ENCODE results near the gene LHX6.

The LHX6 gene

DNA sequence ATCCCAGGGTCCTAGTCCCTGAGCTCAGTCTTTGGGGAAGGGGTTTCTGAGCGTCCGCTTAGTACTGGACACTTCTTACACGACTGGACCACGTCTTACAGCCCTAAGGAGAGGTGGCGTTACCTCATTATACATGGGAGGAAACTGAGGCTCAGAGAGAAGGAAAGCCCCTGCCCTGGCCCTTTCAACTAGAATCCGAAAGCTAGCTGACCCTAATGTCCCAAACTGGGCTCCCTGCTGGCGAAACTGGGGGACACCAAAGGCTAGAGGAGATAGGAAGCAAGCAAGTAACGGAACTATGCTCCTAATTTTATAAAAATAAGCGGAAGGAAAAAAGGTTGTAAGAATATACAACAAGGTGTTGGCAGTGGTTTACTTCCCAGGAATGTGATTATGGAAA, 14.2 kb downstream of the LHX6 start:
- DNase-seq: no peak

DNA sequence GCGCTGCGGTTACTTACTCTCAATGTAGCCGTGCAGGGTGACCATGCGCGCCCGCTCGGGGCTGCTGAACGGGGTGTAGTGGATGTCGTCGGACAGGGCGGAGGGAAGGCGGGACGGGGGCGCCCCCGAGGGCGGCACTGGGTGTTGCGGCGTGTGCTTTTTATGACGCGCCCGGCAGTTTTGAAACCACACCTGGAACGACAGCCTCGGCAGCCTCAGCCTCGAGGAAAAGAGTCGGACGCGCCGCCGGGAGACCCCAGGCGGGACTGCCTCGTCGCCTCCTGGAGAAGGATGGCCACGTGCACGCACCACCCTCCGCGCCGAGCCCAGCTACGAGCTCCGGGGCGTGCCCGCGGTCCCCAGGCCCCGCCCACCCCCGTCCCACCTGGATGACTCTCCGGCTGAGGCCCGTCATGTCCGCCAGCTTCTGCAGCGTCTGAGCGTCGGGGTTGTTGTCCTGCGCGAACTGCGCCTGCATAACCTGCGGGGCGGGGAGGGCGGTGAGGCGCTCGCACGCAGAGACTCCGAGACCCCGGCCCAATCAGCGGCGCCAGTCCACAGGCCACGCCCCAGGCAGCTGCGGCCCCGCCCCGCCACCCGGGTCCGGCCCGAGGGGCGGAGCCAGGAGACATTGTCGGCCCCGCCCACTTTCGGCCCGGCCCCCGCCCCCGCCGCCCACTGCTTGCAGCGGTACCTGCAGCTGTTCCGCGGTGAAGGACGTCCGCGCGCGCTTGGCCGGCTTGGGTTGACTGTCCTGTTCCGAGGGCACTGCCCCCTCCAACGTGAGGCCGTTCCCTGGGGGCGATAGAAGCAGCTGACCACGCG, 15.0 kb downstream of the LHX6 start:
- DNase-seq: peak; percentile 38

DNA sequence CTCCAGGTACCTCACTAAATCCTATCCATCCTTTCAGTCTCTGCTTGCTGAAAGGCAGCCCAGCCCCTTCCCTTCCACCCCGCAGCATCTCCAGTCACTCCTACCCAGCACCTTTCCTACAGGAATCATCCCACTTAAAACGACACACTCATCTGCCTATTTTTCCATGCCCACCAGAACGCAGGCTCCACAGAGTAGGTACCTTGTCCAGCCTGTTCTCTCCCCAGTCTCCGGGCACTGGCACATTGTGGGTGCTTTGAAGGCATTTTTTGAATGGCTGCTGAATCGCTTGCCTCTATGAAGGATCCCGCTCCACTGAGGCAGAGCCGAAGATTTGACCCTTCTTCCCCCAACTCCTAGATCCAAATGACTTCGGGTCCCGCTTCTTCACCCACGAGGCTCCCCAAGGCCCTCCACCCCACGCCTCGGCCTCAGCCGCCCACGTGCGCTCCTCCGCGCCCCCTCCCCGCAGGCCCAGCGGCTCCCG, 15.6 kb downstream of the LHX6 start:
- DNase-seq: no peak

DNA sequence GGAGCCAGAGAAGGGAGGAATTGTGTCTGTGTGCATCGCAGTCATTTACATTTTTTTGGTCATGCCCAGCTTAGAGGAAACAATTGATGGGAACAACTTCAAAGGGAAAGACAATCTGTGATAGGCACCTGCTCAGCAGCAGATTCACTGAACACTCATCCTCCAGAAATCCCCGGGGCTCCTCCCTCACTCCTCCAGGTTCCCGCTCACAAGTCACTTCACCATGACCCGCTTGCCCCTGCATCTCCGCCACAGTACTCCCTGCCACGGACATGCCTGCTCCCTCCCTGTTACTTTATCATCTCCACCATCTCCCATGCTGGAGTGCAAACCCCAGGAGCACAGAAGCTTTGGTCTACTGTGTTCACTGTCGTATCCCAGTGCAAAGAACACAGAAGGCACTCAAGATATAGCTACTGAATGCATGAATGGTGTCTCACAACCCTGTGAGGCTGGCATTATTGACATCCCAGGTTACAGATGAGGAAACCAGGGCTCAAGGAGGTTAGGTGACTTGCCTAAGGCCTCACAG, 16.2 kb downstream of the LHX6 start:
- no peak for DNase-seq

DNA sequence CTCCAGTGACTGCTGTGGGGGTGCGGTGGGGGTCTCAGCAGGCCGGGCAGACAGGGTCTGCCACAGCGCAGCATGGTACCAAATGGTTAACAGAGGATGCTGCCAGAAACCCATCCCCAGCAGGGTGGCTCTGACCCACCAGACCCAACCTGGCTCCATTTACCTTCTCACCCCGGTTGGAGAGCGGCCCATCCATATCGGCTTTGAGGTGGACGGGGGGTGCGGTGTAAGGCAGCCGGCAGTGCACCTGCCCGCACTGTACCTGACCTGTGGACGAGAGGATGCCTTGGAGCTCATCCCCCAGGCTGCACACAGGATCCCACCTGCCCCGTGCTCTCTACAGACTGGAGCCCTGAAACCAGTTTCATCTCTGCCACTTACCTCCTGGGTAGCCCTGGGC, 19.3 kb downstream of the LHX6 start:
- DNase-seq: no peak

DNA sequence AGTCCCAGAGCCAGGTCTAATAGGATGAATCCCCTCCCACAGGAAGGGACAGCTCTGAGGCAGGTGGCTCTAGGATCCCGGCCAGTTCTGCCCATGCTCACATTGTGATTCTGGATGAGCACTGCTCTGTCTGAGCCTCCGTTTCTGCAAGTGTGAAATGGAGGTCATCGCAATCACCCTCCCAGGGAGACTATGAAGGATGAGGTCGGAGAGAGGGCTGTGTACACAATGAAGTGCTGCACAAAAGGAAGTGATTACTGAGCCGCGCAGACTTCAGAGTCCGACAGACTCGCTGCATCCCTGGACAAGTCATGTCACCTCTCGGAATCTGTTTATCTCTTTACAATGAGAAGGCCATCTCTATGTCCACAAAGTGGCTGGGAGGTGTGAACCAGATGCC, 21.7 kb downstream of the LHX6 start:
- no peak for DNase-seq

DNA sequence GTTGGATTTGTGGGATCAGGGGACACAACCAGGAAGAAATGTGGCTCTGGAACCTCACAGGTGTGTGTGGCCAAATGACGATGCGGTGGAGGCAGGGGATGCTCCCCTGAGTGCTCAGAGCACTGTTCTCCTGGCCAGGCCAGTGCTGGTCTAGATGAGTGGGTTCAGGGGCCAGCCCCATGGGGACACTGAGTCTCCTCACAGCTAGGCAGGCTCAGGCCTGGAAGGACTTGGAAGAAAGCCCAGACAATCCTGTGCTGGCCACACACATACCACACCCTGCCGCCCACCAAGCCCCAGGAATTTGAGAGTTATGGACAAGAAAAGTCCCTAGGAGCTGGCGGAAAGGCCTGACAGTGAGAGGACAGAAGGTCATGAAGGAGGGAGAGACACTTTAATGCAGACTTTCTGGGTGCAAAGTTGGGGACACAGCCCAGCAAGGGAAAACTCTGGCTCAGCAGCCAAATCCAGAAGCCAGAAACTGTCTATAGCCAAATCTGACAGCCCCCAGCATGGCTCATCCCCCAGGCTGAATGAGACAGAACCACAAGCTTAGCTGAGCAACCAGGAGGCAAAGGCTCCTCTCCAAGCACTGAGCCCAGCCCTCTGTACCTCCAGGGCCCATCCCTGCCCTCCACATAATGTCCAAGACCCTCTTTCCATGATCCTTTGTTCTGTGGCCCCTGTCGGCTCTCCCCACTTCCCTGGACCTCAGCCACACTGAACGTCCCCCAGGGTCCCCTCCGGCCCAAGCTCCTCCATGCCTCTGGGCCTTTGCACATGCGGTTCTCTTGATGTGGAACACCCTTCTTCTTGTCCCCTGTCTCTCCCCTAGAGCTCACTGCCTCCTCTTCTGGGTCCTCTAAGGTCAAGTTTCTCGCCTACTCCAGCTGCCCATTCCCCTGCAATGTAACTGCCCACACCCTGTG, 22.4 kb downstream of the LHX6 start:
- no peak for DNase-seq

DNA sequence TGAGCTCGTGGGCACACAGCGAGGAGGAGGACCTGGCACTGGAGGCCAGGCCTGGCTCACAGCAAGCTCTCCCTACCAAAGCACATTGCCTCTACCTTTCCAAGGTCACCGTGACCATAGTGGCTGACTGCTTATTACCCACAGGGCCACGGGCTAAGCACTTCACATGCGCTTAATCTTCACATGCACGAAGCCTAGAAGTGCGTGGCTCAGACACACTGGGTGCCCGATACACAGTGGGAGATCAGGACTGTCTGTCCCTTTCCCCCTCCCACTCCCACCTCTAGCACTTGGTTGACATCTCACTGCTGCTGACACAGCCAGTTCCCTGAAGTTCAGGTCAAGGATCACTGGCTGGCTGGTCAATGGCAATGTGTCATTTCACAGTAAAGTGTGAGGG, 23.6 kb downstream of the LHX6 start:
- DNase-seq: no peak

DNA sequence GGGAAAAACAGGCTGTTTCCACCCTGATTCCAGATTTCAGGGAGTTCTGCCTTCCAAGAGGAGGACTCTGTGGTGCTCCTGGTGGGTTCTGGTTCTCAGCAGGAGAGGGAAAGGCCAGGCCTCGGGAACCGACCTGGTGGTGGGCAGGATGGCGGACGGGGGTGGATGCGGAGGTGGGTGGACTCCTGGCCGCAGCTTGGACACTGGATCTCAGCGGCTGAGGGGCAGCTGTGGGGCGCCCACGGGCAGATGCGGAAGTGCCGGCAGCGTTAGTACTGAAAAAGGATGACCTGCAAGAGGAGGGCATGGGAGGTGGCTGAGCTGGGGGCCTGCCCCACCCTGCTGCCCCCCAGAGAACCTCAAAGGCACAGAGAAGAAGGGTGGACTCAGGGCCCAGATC, 24.3 kb downstream of the LHX6 start:
- DNase-seq: no peak

DNA sequence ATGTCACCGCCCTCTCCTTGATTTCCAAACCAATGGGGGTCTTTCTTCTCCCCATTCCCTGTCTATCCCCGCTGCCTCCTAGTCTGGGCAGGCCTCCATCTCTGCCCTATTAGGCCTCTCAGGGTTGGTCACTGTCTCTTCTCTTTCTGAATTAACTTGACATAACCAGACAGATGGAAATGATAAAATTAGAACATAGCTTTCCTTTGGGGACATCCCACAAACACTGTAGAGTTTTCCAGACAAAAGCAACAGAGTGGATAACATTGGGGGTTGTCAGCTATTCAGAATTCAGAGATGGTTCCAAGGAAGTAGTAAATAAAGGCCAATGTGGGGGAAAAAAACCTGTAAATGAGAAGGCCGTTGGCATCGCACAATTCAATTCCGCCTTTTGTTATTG, 24.7 kb downstream of the LHX6 start:
- no peak for DNase-seq

DNA sequence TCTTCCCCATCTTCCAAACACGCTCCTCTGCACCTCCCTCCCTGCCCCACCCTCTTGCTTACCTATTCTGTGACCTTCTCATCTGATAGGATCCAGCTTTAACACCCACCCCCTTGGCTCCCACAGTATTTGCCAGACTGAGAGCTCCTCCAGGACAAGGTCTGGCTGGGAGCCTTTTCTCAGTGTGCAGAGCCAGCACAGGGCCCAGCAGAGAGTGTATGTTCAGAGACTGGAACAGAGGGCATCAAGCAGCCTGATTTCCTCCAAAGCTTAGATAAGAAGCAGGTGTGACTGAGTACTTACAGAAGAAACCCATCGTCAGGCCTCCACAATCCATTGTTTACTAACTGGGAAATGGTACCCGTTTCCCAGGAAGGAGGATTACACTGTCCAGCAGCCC, 26.6 kb downstream of the LHX6 start:
- no peak for DNase-seq

DNA sequence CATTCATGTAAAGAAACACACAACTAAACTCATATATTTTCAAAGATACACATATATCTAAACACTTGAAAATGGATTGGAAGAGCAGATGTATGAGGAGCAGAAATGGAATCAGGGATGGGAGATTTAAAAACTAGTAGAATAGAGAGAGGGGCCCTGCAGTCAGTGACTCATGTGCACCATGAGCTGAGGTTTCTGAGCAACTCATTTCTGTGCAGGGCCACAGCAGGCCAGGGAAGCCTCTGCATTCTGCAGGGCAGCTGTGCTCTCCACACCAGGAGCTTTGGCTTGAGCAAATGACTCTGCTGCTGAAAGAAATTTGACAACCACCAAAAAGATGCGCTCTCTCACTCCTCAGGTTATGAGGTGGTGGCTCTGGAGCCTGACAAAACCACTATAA, 27.1 kb downstream of the LHX6 start:
- DNase-seq: no peak

DNA sequence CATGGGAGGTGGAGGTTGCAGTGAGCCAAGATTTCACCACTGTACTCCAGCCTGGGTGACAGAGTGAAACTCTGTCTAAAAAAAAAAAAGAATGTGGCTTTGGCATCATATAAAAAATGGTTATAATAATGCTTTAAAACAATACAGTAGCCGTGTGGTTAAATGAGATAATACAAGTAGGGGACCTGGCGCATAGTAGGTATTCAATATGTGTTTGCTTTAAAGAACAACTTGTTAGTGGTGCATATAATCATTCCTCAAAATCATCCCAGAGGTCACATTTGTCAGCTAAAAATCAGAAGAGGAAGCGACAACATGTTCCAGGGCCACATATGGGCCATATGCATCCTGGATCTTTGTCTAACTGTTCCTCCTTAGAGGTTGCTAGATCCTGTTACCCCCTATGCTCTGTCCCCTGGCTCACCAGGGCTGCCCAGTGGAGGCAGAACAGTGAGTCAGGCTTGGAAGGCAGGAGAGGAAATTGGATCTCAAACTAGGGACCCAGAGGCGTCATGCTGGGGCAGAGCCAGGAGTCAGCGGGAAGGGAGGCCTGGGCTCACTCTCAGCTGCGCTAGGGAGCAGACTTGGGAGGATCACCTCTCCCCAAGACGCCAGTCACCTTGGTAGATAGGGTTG, 27.7 kb downstream of the LHX6 start:
- DNase-seq: no peak

DNA sequence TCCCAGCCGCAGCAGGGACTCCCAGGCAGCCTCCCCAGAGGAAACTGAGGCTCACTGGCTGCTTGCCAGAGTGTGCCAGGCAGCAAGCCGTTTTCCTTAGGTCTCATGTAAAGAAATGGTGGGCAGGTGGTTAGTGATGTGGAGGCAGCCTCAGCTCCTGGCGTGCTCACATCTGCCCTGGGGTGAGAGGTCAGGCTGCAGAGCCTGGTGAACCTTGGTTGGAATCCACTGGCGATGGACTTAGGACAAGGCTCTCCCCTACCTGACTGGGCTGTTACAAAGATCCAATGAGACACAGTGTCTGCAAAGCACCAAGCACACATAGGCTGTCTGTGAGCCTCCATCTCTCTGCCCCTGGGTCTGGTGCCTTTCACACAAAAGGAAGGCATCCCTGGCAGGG, 30.9 kb downstream of the LHX6 start:
- DNase-seq: no peak

DNA sequence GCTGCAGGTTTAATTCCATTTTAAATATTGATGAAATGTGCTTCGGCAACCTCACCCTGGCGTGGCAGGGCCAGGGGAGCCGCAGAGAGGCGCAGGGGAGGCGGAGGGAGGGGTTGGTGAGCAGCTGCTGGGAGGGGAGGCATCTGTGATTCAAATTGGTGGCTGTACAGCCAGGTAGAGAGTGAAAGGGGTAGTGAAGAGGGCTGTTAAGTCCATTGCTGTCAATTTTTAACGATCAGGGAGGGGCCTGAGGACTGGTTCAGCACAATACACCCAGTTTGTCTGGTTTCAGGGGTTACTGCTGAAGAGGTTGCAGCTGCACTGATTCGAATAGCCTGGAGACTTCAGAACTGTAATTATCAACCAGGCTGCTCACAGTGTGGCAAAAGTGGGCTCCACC, 31.3 kb downstream of the LHX6 start:
- DNase-seq: no peak

DNA sequence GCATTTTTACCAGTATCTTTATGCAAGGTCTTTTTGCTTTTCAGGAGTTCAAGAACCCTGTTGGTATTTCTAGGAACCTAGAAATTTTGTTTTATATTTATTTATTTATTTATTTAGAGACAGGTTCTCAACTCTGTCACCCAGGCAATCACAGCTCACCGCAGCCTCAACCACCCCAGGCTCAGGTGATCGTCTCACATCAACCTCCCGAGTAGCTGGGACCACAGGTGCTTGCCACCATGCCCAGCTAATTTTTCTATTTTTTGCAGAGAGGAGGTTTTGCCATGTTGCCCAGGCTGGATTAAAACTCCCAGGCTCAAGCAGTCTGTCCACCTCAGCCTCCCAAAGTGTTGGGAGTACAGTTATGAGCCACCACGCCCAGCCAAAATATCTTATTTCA, 32.9 kb downstream of the LHX6 start:
- no peak for DNase-seq

DNA sequence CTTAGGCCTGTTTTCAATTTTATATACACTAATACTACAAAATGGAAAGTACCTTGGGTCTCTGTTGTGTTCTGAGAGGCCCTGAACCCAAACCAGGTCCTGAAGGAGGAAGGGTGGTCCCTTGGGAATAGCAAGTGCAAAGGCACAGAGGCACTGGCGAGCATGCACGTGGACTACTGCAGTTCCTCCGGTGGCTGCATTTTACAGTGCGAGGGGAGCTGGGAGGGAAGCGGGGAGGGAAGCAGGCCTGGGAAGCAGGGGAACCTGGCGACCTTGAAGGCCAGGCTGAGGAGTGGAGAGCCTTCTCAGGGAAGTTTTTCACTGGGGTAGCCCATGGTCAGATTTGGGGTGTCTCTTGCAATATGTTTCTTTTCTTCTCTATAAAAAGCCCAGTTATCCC, 35.1 kb downstream of the LHX6 start:
- DNase-seq: no peak

DNA sequence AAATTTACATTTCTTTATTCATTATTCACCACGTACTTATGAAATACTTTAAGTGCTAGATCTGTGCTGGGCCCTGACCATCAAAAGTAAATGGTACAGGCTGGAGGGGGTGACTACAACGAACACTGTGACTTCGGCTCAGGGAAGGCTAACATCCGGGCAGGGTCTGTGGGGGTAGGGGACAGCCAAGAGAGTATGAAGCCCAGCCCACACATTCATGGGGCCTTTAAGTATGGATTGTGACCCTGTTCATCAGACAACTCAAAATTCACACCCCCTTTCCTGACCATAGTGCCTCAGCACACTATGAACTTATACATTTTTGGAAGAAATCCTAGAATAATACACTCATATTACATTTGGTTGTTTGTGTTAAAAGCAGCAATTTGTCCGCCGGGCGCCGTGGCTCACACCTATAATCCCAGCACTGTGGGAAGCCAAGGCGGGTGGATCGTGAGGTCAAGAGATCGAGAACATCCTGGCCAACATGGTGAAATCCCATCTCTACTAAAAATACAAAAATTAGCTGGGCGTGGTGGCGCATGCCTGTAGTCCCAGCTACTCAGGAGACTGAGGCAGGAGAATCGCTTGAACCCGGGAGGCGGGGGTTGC, 35.7 kb downstream of the LHX6 start:
- no peak for DNase-seq

DNA sequence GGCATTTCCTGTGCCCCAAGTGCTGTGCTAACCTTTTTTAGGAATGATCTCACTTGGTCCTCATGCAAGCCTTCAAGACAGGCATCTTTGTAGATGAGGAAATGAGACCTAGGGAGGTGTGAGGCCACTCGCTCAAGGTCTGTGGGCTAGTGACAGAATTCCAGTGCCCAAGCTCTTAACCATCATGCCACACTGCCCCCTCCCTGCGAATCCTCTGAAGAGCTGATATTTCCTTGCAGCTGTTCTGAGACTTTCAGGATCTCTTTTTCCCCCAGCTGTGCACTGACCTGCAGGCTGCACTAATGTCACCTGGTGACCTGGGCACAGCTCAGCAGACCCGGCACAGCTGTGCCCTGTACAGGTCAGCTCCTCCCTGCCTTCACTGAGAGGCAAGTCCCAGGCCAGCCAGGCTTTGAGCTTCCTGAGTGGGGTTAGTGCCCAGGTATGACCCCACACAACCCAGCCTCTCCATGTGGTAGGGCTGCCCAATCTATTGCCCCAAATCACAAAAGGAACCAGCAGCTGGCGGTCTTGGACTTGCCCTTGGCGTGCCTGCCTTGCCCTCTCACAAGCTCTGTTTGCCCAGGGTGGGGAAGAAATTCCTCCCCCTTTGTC, 36.4 kb downstream of the LHX6 start:
- DNase-seq: no peak

DNA sequence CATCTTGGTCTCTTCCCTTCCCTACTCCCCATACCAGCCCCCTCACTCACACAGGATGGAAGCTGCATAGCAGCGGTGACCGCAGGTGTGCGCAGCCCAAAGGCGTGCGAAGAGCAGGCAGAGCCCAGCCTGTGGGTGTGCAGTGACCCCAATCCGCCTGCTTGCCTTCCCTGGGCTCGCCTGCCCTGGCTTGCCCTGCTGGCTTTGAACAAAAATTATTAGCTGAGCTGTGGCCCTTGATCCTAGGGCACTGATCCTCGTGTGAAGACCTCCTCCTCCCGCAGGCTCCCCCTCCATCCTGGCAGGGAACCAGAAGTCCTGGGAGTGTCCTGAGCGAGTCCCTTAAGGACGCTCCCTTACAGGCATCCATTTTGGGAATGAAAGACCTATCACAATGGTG, 37.2 kb downstream of the LHX6 start:
- no peak for DNase-seq

DNA sequence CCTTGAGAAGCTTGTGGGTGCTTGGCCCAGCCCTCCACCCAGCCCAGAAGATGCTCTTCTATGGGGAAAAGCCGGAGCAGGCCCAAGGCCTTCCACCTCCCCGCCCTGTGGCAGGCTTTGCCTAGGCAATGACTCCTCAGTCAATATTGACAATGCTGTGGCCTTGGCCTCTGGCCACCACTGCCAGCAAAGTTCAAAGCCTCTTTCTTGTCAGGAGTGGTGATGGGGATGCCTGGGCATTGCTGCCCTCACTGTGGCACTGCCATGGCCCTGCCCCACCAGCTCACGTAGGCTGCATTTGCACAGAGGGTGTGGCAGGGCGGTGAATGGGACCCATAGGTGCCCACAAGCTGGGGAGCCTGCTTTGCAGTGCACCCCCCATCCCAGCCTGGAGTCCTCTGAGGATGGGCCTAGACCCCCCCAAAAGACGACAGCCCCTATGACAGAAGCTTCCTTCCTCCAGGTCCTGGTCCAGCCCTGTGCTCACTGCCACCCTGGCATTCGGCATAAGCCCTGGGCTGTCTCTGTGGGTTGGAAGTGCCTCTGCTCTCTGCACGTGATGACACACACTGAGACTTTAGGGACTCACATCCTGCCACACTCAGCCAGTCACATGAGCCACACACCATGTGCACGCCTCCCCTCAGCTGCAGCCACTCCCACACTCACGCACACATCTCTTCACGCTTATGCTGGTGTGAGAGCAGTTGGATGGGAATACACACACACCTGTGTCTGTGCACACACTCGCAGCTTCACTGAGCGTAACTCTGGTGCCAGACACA, 38.0 kb downstream of the LHX6 start:
- DNase-seq: no peak

DNA sequence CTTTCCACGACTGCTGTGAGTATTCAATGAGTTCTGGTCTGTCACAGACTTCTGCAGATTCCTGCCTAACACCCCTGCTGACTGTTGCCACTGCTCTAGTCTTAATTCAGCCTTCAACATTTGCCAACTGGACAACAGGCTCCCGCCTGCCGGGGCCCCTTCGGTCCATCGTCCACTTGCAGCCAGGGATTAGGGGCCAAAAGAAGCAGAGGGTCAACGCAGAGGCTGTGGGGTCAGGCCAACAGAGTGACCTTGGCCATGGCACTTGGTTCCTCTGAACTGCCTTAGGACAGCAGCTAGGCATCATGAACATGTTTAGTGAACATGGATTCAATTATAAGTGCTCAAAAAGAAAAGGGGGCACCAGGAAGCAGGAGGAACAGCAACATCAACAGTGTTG, 40.4 kb downstream of the LHX6 start:
- DNase-seq: no peak
